ENCODE measurements around the gene PAWR. TPM values are rescaled to one million over a fixed set of nuclear protein-coding genes. Genes with fewer than 3 reads are reported as not detected.

The PAWR gene
- total RNA-seq, 1 experiment from 2014 or later, result 204 TPM

- no TSS peak for BruUV-seq (replicated peaks)
- DNase-seq, result no peak
- TF ChIP-seq CTCF (conservative IDR thresholded peaks at IDR 0.05) (no peak), EZH2 (IDR thresholded peaks at IDR 0.05; ENCODE audit: low read depth) (no peak)
- ChIA-PET POLR2A (ENCODE audit: unreplicated experiment) (no interaction called here), CTCF (no interaction called here)
- Histone ChIP-seq H3F3A (ENCODE audit: insufficient read depth, low read depth) (peaks cover 21% of the 10 kb centered on the region), H3K27me3 (ENCODE audit: insufficient read depth, low read depth) (no peaks in the 10 kb centered on the region), H2AFZ (no peak overlapping the region), H3K27ac (no peak overlapping the region), H3K9me2 (ENCODE audit: insufficient read depth) (no peaks in the 10 kb centered on the region), H3K9me3 (ENCODE audit: insufficient read depth, low read depth) (peaks cover 3% of the 10 kb centered on the region; the same call in 1 of the 2 replicates), H3K4me2 (no peak overlapping the region), H4K20me1 (ENCODE audit: insufficient read depth) (peaks cover 8% of the 10 kb centered on the region; the same call in 1 of the 2 replicates), H3K36me3 (ENCODE audit: low read depth) (peaks cover 26% of the 10 kb centered on the region), H3K4me1 (replicated peaks; ENCODE audit: insufficient read depth) (no peaks in the 10 kb centered on the region), H3K4me3 (no peak overlapping the region), H3K79me2 (ENCODE audit: low read depth) (peaks cover 100% of the 10 kb centered on the region)
- intact Hi-C loops (cut with micrococcal nuclease; ENCODE audit: unreplicated experiment), result no loop called here
Observed at GRCh38 chr12:79644274-79645234, 46.2 kb downstream of the PAWR start.

- H3K4me3 ChIP-seq, result no peak overlapping the region
- H2AFZ ChIP-seq, result no peak overlapping the region
- no TSS peak for BruUV-seq (replicated peaks)
- H3K9me2 ChIP-seq (ENCODE audit: insufficient read depth), result no peaks in the 10 kb centered on the region
- ChIA-PET POLR2A (ENCODE audit: unreplicated experiment) (no interaction called here), CTCF (no interaction called here)
- intact Hi-C loops (cut with micrococcal nuclease; ENCODE audit: unreplicated experiment), result no loop called here
- H3K4me1 ChIP-seq (replicated peaks; ENCODE audit: insufficient read depth), result no peaks in the 10 kb centered on the region
- H3F3A ChIP-seq (ENCODE audit: insufficient read depth, low read depth), result peaks cover 21% of the 10 kb centered on the region
- peaks cover 8% of the 10 kb centered on the region; the same call in 1 of the 2 replicates for H4K20me1 ChIP-seq (ENCODE audit: insufficient read depth)
- peaks cover 97% of the 10 kb centered on the region for H3K79me2 ChIP-seq (ENCODE audit: low read depth)
- no peak overlapping the region for H3K27ac ChIP-seq
- no peak for TF ChIP-seq CTCF (conservative IDR thresholded peaks at IDR 0.05)
- TF ChIP-seq EZH2 (IDR thresholded peaks at IDR 0.05; ENCODE audit: low read depth), result no peak
- DNase-seq, result no peak
- H3K36me3 ChIP-seq (ENCODE audit: low read depth), result peaks cover 26% of the 10 kb centered on the region
- H3K4me2 ChIP-seq, result no peak overlapping the region
- no peaks in the 10 kb centered on the region for H3K27me3 ChIP-seq (ENCODE audit: insufficient read depth, low read depth)
- peaks cover 3% of the 10 kb centered on the region; the same call in 1 of the 2 replicates for H3K9me3 ChIP-seq (ENCODE audit: insufficient read depth, low read depth)
Observed at GRCh38 chr12:79643821-79644220, 46.9 kb downstream of the PAWR start.

- DNase-seq, result no peak
- no peak overlapping the region for H2AFZ ChIP-seq
- peaks cover 92% of the 10 kb centered on the region for H3K79me2 ChIP-seq (ENCODE audit: low read depth)
- peaks cover 3% of the 10 kb centered on the region; the same call in 1 of the 2 replicates for H4K20me1 ChIP-seq (ENCODE audit: insufficient read depth)
- BruUV-seq (replicated peaks), result no TSS peak
- peaks cover 29% of the 10 kb centered on the region for H3K4me1 ChIP-seq (replicated peaks; ENCODE audit: insufficient read depth)
- no peak overlapping the region for H3K4me2 ChIP-seq
- H3F3A ChIP-seq (ENCODE audit: insufficient read depth, low read depth), result peaks cover 48% of the 10 kb centered on the region
- peaks cover 5% of the 10 kb centered on the region; the same call in 1 of the 2 replicates for H3K9me3 ChIP-seq (ENCODE audit: insufficient read depth, low read depth)
- H3K27me3 ChIP-seq (ENCODE audit: insufficient read depth, low read depth), result no peaks in the 10 kb centered on the region
- H3K27ac ChIP-seq, result no peak overlapping the region
- no peak overlapping the region for H3K4me3 ChIP-seq
- TF ChIP-seq EZH2 (IDR thresholded peaks at IDR 0.05; ENCODE audit: low read depth) (no peak), CTCF (conservative IDR thresholded peaks at IDR 0.05) (no peak)
- intact Hi-C loops (cut with micrococcal nuclease; ENCODE audit: unreplicated experiment), result no loop called here
- H3K9me2 ChIP-seq (ENCODE audit: insufficient read depth), result no peaks in the 10 kb centered on the region
- POLR2A ChIA-PET (ENCODE audit: unreplicated experiment), result no interaction called here
- CTCF ChIA-PET, result no interaction called here
- peaks cover 7% of the 10 kb centered on the region for H3K36me3 ChIP-seq (ENCODE audit: low read depth)
Observed at GRCh38 chr12:79638490-79638889, 52.3 kb downstream of the PAWR start.
